ENCODE data around the gene LAMC3.
"Not testable (repeated sequence)": the region's sequence is repeated elsewhere in the genome, so short reads cannot be mapped to it uniquely, and the experiment has no call there.

LAMC3 gene

GRCh38 chr9:131104016-131104740 lies 95.2 kb downstream of the LAMC3 start:
- no peak overlapping the region for H3K9ac ChIP-seq (ENCODE audit: low read depth in 1 of 2, low read length in 2 of 2)
- H3K4me3 ChIP-seq (ENCODE audit: low read depth in 1 of 2, low read length in 2 of 2): no peak overlapping the region
- H3K36me3 ChIP-seq (ENCODE audit: control insufficient read depth in 1 of 2, insufficient read depth in 2 of 2, low read length in 2 of 2): no peaks in the 10 kb centered on the region
- H3K4me1 ChIP-seq (ENCODE audit: control insufficient read depth in 1 of 2, insufficient read depth in 2 of 2, low read length in 2 of 2): no peaks in the 10 kb centered on the region
- no peak overlapping the region for H3K27ac ChIP-seq (ENCODE audit: low read depth, low read length)
- no peaks in the 10 kb centered on the region for H3K9me3 ChIP-seq (ENCODE audit: control insufficient read depth in 1 of 2, low read length in 2 of 2)
- no peaks in the 10 kb centered on the region for H3K27me3 ChIP-seq (ENCODE audit: control insufficient read depth in 1 of 2, insufficient read depth in 2 of 2, low read length in 2 of 2)

- Histone ChIP-seq H3K27ac (ENCODE audit: low read depth, low read length) (no peak overlapping the region), H3K9me3 (ENCODE audit: control insufficient read depth in 1 of 2, low read length in 2 of 2) (no peaks in the 10 kb centered on the region), H3K9ac (ENCODE audit: low read depth in 1 of 2, low read length in 2 of 2) (no peak overlapping the region), H3K36me3 (ENCODE audit: control insufficient read depth in 1 of 2, insufficient read depth in 2 of 2, low read length in 2 of 2) (no peaks in the 10 kb centered on the region), H3K4me3 (ENCODE audit: low read depth in 1 of 2, low read length in 2 of 2) (no peak overlapping the region), H3K27me3 (ENCODE audit: control insufficient read depth in 1 of 2, insufficient read depth in 2 of 2, low read length in 2 of 2) (no peaks in the 10 kb centered on the region), H3K4me1 (ENCODE audit: control insufficient read depth in 1 of 2, insufficient read depth in 2 of 2, low read length in 2 of 2) (no peaks in the 10 kb centered on the region)
Observed at GRCh38 chr9:131105952-131106351, 97.0 kb downstream of the LAMC3 start.

GRCh38 chr9:131107760-131108159 lies 98.8 kb downstream of the LAMC3 start:
- no peak overlapping the region for H3K9ac ChIP-seq (ENCODE audit: low read depth in 1 of 2, low read length in 2 of 2)
- H3K4me1 ChIP-seq (ENCODE audit: control insufficient read depth in 1 of 2, insufficient read depth in 2 of 2, low read length in 2 of 2): no peaks in the 10 kb centered on the region
- no peak overlapping the region for H3K4me3 ChIP-seq (ENCODE audit: low read depth in 1 of 2, low read length in 2 of 2)
- no peaks in the 10 kb centered on the region for H3K27me3 ChIP-seq (ENCODE audit: control insufficient read depth in 1 of 2, insufficient read depth in 2 of 2, low read length in 2 of 2)
- H3K36me3 ChIP-seq (ENCODE audit: control insufficient read depth in 1 of 2, insufficient read depth in 2 of 2, low read length in 2 of 2): no peaks in the 10 kb centered on the region
- H3K27ac ChIP-seq (ENCODE audit: low read depth, low read length): no peak overlapping the region
- H3K9me3 ChIP-seq (ENCODE audit: control insufficient read depth in 1 of 2, low read length in 2 of 2): no peaks in the 10 kb centered on the region

GRCh38 chr9:131111186-131111853 lies 102.3 kb downstream of the LAMC3 start:
- no peaks in the 10 kb centered on the region for H3K9me3 ChIP-seq (ENCODE audit: control insufficient read depth in 1 of 2, low read length in 2 of 2)
- no peak overlapping the region for H3K4me3 ChIP-seq (ENCODE audit: low read depth in 1 of 2, low read length in 2 of 2)
- H3K36me3 ChIP-seq (ENCODE audit: control insufficient read depth in 1 of 2, insufficient read depth in 2 of 2, low read length in 2 of 2): no peaks in the 10 kb centered on the region
- no peak overlapping the region for H3K9ac ChIP-seq (ENCODE audit: low read depth in 1 of 2, low read length in 2 of 2)
- H3K4me1 ChIP-seq (ENCODE audit: control insufficient read depth in 1 of 2, insufficient read depth in 2 of 2, low read length in 2 of 2): no peaks in the 10 kb centered on the region
- H3K27me3 ChIP-seq (ENCODE audit: control insufficient read depth in 1 of 2, insufficient read depth in 2 of 2, low read length in 2 of 2): no peaks in the 10 kb centered on the region
- peak overlapping the region; percentile 10 for H3K27ac ChIP-seq (ENCODE audit: low read depth, low read length)

- Histone ChIP-seq H3K27me3 (ENCODE audit: control insufficient read depth in 1 of 2, insufficient read depth in 2 of 2, low read length in 2 of 2) (no peaks in the 10 kb centered on the region), H3K27ac (ENCODE audit: low read depth, low read length) (peak overlapping the region; percentile 25), H3K4me1 (ENCODE audit: control insufficient read depth in 1 of 2, insufficient read depth in 2 of 2, low read length in 2 of 2) (no peaks in the 10 kb centered on the region), H3K9me3 (ENCODE audit: control insufficient read depth in 1 of 2, low read length in 2 of 2) (no peaks in the 10 kb centered on the region), H3K36me3 (ENCODE audit: control insufficient read depth in 1 of 2, insufficient read depth in 2 of 2, low read length in 2 of 2) (no peaks in the 10 kb centered on the region), H3K9ac (ENCODE audit: low read depth in 1 of 2, low read length in 2 of 2) (no peak overlapping the region), H3K4me3 (ENCODE audit: low read depth in 1 of 2, low read length in 2 of 2) (no peak overlapping the region)
Observed at GRCh38 chr9:131111854-131112311, 102.9 kb downstream of the LAMC3 start.

GRCh38 chr9:131112374-131113154 lies 103.6 kb downstream of the LAMC3 start:
- H3K27ac ChIP-seq (ENCODE audit: low read depth, low read length): peak overlapping the region; percentile 25

GRCh38 chr9:131113655-131114054 lies 104.7 kb downstream of the LAMC3 start:
- no peak overlapping the region for H3K27ac ChIP-seq (ENCODE audit: low read depth, low read length)
- no peaks in the 10 kb centered on the region for H3K9me3 ChIP-seq (ENCODE audit: control insufficient read depth in 1 of 2, low read length in 2 of 2)
- no peak overlapping the region for H3K9ac ChIP-seq (ENCODE audit: low read depth in 1 of 2, low read length in 2 of 2)
- H3K4me1 ChIP-seq (ENCODE audit: control insufficient read depth in 1 of 2, insufficient read depth in 2 of 2, low read length in 2 of 2): no peaks in the 10 kb centered on the region
- H3K27me3 ChIP-seq (ENCODE audit: control insufficient read depth in 1 of 2, insufficient read depth in 2 of 2, low read length in 2 of 2): no peaks in the 10 kb centered on the region
- H3K36me3 ChIP-seq (ENCODE audit: control insufficient read depth in 1 of 2, insufficient read depth in 2 of 2, low read length in 2 of 2): no peaks in the 10 kb centered on the region
- H3K4me3 ChIP-seq (ENCODE audit: low read depth in 1 of 2, low read length in 2 of 2): no peak overlapping the region

More at GRCh38 chr9:131112374-131113154, 103.6 kb downstream of the LAMC3 start:
- no peaks in the 10 kb centered on the region for H3K27me3 ChIP-seq (ENCODE audit: control insufficient read depth in 1 of 2, insufficient read depth in 2 of 2, low read length in 2 of 2)
- no peaks in the 10 kb centered on the region for H3K36me3 ChIP-seq (ENCODE audit: control insufficient read depth in 1 of 2, insufficient read depth in 2 of 2, low read length in 2 of 2)
- no peak overlapping the region for H3K4me3 ChIP-seq (ENCODE audit: low read depth in 1 of 2, low read length in 2 of 2)
- H3K9ac ChIP-seq (ENCODE audit: low read depth in 1 of 2, low read length in 2 of 2): no peak overlapping the region
- no peaks in the 10 kb centered on the region for H3K4me1 ChIP-seq (ENCODE audit: control insufficient read depth in 1 of 2, insufficient read depth in 2 of 2, low read length in 2 of 2)
- no peaks in the 10 kb centered on the region for H3K9me3 ChIP-seq (ENCODE audit: control insufficient read depth in 1 of 2, low read length in 2 of 2)

- Histone ChIP-seq H3K9ac (ENCODE audit: low read depth in 1 of 2, low read length in 2 of 2) (no peak overlapping the region), H3K27ac (ENCODE audit: low read depth, low read length) (no peak overlapping the region), H3K4me1 (ENCODE audit: control insufficient read depth in 1 of 2, insufficient read depth in 2 of 2, low read length in 2 of 2) (no peaks in the 10 kb centered on the region), H3K27me3 (ENCODE audit: control insufficient read depth in 1 of 2, insufficient read depth in 2 of 2, low read length in 2 of 2) (no peaks in the 10 kb centered on the region), H3K9me3 (ENCODE audit: control insufficient read depth in 1 of 2, low read length in 2 of 2) (no peaks in the 10 kb centered on the region), H3K4me3 (ENCODE audit: low read depth in 1 of 2, low read length in 2 of 2) (no peak overlapping the region), H3K36me3 (ENCODE audit: control insufficient read depth in 1 of 2, insufficient read depth in 2 of 2, low read length in 2 of 2) (no peaks in the 10 kb centered on the region)
Observed at GRCh38 chr9:131114084-131114535, 105.1 kb downstream of the LAMC3 start.

- not testable (repeated sequence) for H3K27me3 ChIP-seq (ENCODE audit: control insufficient read depth in 1 of 2, insufficient read depth in 2 of 2, low read length in 2 of 2); H3K36me3 ChIP-seq (ENCODE audit: control insufficient read depth in 1 of 2, insufficient read depth in 2 of 2, low read length in 2 of 2); H3K4me1 ChIP-seq (ENCODE audit: control insufficient read depth in 1 of 2, insufficient read depth in 2 of 2, low read length in 2 of 2); H3K9ac ChIP-seq (ENCODE audit: low read depth in 1 of 2, low read length in 2 of 2); H3K9me3 ChIP-seq (ENCODE audit: control insufficient read depth in 1 of 2, low read length in 2 of 2); H3K27ac ChIP-seq (ENCODE audit: low read depth, low read length); H3K4me3 ChIP-seq (ENCODE audit: low read depth in 1 of 2, low read length in 2 of 2)
Observed at GRCh38 chr9:131115360-131115742, 106.4 kb downstream of the LAMC3 start.

All from duodenal mucosa (tissue), 2 donors.